ENCODE data around the gene CDC42BPA. TPM values are rescaled to one million over a fixed set of nuclear protein-coding genes. Genes with fewer than 3 reads are reported as not detected.

CDC42BPA gene
- total and polyA plus RNA-seq, 2 of the 13 experiments (the other 11 are each of a cell fraction or from before 2014, with no cell fraction given) = 6.5 to 16.0 TPM

DNA sequence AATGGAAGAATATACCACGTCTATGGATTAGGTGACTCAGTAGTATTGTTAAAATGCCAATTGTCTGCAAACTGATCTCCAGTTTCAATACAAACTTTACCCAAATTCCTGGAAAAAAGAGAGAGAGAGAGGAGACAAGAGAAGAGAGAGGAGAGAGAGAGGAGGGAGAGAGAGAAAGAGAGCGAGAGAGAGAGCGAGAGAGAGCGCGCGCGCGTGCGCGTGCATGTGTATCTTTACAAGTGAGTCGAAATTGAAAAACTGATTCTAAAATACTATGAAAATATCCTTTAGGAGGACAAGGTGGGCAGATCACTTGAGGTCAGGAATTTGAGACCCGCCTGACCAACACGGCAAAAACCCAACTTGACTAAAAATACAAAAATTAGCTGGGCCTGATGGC is 65.2 kb downstream of the CDC42BPA start (continued):
- TF ChIP-seq, protein P1, sequence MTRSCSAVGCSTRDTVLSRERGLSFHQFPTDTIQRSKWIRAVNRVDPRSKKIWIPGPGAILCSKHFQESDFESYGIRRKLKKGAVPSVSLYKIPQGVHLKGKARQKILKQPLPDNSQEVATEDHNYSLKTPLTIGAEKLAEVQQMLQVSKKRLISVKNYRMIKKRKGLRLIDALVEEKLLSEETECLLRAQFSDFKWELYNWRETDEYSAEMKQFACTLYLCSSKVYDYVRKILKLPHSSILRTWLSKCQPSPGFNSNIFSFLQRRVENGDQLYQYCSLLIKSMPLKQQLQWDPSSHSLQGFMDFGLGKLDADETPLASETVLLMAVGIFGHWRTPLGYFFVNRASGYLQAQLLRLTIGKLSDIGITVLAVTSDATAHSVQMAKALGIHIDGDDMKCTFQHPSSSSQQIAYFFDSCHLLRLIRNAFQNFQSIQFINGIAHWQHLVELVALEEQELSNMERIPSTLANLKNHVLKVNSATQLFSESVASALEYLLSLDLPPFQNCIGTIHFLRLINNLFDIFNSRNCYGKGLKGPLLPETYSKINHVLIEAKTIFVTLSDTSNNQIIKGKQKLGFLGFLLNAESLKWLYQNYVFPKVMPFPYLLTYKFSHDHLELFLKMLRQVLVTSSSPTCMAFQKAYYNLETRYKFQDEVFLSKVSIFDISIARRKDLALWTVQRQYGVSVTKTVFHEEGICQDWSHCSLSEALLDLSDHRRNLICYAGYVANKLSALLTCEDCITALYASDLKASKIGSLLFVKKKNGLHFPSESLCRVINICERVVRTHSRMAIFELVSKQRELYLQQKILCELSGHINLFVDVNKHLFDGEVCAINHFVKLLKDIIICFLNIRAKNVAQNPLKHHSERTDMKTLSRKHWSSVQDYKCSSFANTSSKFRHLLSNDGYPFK (CRISPR knock-in tag; IDR thresholded peaks at IDR 0.05; ENCODE audit: borderline replicate concordance) = no peak
- TF ChIP-seq SSRP1 (CRISPR knock-in tag; IDR thresholded peaks at IDR 0.05) = no peak
- TF ChIP-seq HIVEP1 (CRISPR knock-in tag; IDR thresholded peaks at IDR 0.05) = no peak
- no peak for TF ChIP-seq ZNF180 (CRISPR knock-in tag; IDR thresholded peaks at IDR 0.05; ENCODE audit: borderline replicate concordance, low read depth)
- no peak for TF ChIP-seq RXRA (CRISPR knock-in tag; IDR thresholded peaks at IDR 0.05)

DNA sequence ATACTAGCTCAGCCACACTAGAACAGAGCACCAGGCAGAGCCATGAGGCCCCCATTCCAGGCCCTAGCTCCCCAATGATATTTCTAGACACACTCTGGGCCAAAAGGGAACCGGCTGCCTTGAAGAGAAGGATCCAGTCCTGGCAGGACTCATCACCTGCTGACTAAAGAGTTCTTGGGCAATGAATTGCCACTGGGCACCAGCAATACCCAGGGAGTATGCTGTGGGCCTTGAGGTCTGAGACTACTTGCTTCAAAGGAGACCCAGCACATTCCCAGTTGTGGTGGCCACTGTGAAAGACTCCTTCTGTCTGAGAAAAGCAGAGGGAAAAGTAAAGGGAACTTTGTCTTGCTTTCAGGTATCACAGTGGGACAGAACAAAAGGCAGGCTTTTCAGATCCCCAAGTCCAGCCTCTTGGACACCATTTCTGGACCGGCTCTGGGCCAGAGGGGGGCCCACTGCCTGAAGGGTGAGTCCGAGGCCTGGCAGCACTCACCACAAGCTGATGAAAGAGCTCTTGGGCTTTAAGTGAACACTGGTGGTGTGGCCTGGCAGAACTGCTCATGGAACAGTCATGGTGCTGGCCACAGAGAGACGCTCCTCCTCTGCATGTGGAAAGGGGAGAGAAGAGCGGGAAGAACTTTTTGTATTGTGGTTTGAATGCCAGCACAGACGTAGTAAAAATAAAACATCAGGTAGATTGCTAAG is 72.5 kb downstream of the CDC42BPA start:
- H3K27ac ChIP-seq (ENCODE audit: extremely low read length, insufficient read depth, low read length) = no peak overlapping the region
- no TSS peak for BruUV-seq (replicated peaks)
- H2AFZ ChIP-seq (ENCODE audit: low read length) = no peak overlapping the region
- POLR2A ChIA-PET = no interaction called here
- CTCF ChIA-PET (ENCODE audit: low intra/inter-chr PET ratio, low total read pairs) = no interaction called here
- no peaks in the 10 kb centered on the region for H4K20me1 ChIP-seq (ENCODE audit: insufficient read depth, low read length)
- intact Hi-C loops (cut with micrococcal nuclease; ENCODE audit: unreplicated experiment) = no loop called here
- in situ Hi-C loops (cut with HindIII; ENCODE audit: extremely low pct_ligation_motif_present, low pct_unique_long_range_greater_than_20kb) = no loop called here
- H3K27me3 ChIP-seq (ENCODE audit: control insufficient read depth in 1 of 2, insufficient read depth in 2 of 2, low read length in 2 of 2) = no peaks in the 10 kb centered on the region
- ATAC-seq (peak; percentile 25; the same call in 1 of the 3 replicates), FAIRE-seq (no peak), DNase-seq (ENCODE audit: low spot score) (no peak)
- peaks cover 51% of the 10 kb centered on the region for H3K4me1 ChIP-seq (ENCODE audit: insufficient read depth, low read length)
- 98% methylated on average over 6 of the region's 6 CpGs for WGBS (ENCODE audit: low lambda C conversion rate)
- H3K9ac ChIP-seq (ENCODE audit: insufficient read depth, low read depth, low read length) = no peak overlapping the region
- H3K9me3 ChIP-seq (ENCODE audit: low read length) = no peaks in the 10 kb centered on the region; the same call in 1 of the 2 replicates
- H3K4me3 ChIP-seq (replicated peaks in 1 of 3; ENCODE audit: insufficient read depth in 1 of 3, low read depth in 2 of 3, low read length in 3 of 3) = no peak overlapping the region
- H3K4me2 ChIP-seq (ENCODE audit: low read depth, low read length) = no peak overlapping the region
- 0 out of 5 replicates have a peak, but pooled peaks cover 0 to 1% of the 10 kb centered on the region in 2 experiments for H3K36me3 ChIP-seq (replicated peaks in 1 of 2; ENCODE audit: control insufficient read depth in 1 of 2, insufficient read depth in 2 of 2, low read length in 2 of 2)
- H3K79me2 ChIP-seq (ENCODE audit: insufficient read depth, low read length) = peaks cover 24% of the 10 kb centered on the region
- TF ChIP-seq CHCHD3 (CRISPR knock-in tag; IDR thresholded peaks at IDR 0.05) (no peak), ATAD3A (CRISPR knock-in tag; IDR thresholded peaks at IDR 0.05) (no peak), RFXANK (CRISPR knock-in tag; IDR thresholded peaks at IDR 0.05) (no peak), MBNL3 (CRISPR knock-in tag; conservative IDR thresholded peaks at IDR 0.05) (no peak), FOXA3 (CRISPR knock-in tag; IDR thresholded peaks at IDR 0.05) (no peak), ZFP36L2 (CRISPR knock-in tag; IDR thresholded peaks at IDR 0.05) (no peak), FOXK2 (IDR thresholded peaks at IDR 0.05) (no peak), ZNF546 (CRISPR knock-in tag; conservative IDR thresholded peaks at IDR 0.05) (no peak), MEIS1 (CRISPR knock-in tag; IDR thresholded peaks at IDR 0.05; ENCODE audit: borderline replicate concordance) (no peak), HOXD1 (CRISPR knock-in tag; IDR thresholded peaks at IDR 0.05) (no peak), TOE1 (CRISPR knock-in tag; IDR thresholded peaks at IDR 0.05) (no peak), ZNF138 (CRISPR knock-in tag; IDR thresholded peaks at IDR 0.05; ENCODE audit: low read depth) (no peak), RBM22 (optimal IDR thresholded peaks at IDR 0.05; ENCODE audit: low read length) (no peak)
- TF ChIP-seq, protein P2, sequence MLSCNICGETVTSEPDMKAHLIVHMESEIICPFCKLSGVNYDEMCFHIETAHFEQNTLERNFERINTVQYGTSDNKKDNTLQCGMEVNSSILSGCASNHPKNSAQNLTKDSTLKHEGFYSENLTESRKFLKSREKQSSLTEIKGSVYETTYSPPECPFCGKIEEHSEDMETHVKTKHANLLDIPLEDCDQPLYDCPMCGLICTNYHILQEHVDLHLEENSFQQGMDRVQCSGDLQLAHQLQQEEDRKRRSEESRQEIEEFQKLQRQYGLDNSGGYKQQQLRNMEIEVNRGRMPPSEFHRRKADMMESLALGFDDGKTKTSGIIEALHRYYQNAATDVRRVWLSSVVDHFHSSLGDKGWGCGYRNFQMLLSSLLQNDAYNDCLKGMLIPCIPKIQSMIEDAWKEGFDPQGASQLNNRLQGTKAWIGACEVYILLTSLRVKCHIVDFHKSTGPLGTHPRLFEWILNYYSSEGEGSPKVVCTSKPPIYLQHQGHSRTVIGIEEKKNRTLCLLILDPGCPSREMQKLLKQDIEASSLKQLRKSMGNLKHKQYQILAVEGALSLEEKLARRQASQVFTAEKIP (CRISPR knock-in tag; IDR thresholded peaks at IDR 0.05; ENCODE audit: borderline replicate concordance) = no peak
- TF ChIP-seq, protein P3, sequence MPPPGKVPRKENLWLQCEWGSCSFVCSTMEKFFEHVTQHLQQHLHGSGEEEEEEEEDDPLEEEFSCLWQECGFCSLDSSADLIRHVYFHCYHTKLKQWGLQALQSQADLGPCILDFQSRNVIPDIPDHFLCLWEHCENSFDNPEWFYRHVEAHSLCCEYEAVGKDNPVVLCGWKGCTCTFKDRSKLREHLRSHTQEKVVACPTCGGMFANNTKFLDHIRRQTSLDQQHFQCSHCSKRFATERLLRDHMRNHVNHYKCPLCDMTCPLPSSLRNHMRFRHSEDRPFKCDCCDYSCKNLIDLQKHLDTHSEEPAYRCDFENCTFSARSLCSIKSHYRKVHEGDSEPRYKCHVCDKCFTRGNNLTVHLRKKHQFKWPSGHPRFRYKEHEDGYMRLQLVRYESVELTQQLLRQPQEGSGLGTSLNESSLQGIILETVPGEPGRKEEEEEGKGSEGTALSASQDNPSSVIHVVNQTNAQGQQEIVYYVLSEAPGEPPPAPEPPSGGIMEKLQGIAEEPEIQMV (CRISPR knock-in tag; IDR thresholded peaks at IDR 0.05; ENCODE audit: low read depth) = no peak
